G401.6 (cell line): Measurements from ENCODE around the gene CTDP1.

Source experiments
- FAIRE-seq: peaks from 2 replicates; lab custom pipeline; 2012; peaks lifted over from hg19 to GRCh38; lab: Jason Lieb, UNC

CTDP1 gene

DNA sequence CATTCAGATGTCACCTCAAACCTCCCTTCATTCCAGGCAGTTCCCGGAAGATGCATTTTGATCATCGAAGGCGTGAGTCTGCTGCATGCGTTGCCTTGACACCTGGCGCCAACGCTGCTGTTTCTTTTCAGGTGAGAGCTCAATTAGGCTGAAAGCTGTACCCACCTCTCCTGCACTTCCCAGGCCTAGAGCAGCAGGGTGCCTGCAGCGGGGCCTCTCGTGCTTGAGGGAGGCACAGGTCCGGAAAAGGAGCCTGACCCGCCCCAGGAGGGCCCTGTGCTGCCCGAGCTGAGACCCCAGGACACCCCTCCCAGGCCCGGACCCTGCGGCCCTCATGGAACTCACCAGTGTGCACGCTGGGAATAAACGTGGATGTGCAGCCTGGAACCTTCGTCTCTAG is 86.7 kb downstream of the CTDP1 start:
- no peak for FAIRE-seq

DNA sequence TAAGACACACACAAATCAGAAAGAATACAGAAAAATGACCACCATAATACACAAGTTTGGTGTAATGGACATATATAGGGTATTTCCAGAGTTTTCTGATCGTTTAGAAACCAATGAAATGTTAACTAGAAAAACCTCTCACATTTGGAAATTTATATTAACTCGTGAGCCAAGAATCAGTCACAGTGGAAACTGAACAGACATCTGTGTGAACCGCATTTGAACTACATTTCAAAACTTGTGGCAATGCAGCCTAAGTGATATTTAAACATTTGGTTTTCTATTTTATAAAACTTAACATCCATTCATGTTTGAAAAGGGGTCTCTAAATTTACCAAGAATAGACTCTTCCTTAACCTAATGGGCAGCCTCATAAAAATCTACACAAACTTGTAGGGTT is 89.1 kb downstream of the CTDP1 start:
- no peak for FAIRE-seq

DNA sequence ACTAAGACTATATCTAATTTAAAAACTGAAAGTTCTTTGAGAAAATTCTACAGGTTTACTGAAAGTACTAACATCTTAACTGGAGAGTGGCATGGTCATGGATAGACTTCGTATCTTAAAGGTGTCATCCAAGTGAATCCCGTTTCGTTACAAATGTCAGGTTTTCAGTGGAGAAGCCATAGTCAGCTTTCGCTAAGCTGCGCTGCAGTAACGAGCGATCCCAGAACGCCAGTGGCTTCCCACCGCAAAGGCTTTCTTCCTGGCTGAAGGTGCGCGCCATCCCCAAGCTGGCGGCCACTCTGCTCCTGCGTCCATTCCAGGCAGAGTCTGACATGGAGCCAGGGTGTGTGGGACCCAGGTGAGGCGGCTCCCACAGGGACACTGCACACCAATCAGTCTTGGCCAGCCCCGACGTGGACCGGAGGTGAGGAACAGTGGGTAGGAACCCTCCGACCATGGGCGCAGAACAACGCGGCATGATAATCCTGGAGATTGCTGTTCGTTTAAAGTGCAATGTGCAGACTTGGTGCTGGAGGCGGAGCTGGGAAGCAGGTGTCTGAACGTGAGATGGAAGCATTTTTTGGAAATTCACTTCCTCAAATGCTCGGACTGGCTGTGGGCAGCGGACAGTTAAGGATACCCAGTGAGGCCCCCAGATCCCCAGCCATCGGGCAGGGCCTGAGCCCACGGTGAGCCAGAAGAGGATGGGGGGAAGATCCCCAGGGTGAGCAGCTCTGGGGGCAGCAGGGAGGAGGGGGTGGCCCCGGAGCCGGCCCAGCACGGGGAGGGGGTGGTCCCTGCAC is 90.3 kb downstream of the CTDP1 start:
- no peak for FAIRE-seq

DNA sequence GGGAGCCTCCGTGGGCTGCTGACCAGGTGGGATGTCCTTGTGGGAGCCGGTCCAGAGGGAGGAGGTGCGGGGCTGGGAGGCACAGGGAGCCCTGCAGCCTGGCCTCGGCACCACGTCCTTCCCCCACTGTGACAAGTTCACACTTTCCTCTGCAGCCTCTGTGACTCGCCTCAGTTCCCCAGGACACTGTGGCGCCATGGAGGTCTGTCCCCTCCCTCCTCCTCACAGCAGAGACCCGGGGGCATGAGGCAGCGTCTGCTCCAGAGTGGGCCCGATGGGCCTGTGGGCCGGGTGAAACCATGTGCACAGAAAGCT is 90.9 kb downstream of the CTDP1 start:
- no peak for FAIRE-seq

DNA sequence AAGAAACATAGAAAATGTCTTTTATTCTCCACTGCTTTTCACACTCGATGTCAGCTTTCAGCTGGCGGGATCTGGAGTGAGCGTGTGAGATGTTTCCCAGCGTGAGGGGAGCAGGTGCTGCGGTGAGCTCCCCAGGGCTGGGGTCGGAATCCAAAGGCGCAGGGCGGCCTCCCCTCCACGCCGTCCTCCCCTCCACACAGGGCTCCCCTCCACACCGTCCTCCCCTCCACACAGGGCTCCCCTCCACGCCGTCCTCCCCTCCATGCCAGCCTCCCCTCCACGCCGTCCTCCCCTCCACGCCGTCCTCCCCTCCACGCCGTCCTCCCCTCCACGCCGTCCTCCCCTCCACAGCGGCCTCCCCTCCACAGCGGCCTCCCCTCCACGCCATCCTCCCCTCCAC is 91.2 kb downstream of the CTDP1 start:
- FAIRE-seq = no peak

DNA sequence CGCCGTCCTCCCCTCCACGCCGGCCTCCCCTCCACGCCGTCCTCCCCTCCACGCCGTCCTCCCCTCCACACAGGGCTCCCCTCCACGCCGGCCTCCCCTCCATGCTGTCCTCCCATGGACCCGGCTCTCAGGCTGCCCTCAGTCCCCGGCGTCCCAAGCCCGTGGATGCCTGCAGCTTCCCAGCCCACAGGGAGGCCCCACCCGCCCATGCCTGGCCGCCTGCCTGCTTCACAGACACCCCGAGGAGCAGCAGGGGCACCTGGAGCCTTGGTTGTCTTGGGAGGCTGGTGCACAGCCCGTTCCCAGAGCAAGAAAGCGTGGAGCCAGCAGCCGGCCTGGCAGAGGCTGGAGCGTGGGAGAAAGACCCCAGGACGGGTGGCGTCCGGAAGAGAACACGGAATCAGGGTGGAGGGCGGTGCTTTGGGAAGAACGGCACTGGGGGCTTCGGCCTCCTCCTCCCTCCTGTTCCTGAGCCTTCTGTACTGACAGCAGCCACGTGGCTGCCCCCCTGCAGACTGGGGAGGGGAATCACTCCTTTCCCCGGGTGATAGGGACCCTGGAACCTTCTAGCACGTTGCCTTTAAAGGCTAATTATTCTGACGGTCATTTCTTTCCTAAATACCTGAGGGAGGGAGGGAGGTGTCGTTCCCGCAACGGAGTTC is 92.0 kb downstream of the CTDP1 start:
- FAIRE-seq = no peak

DNA sequence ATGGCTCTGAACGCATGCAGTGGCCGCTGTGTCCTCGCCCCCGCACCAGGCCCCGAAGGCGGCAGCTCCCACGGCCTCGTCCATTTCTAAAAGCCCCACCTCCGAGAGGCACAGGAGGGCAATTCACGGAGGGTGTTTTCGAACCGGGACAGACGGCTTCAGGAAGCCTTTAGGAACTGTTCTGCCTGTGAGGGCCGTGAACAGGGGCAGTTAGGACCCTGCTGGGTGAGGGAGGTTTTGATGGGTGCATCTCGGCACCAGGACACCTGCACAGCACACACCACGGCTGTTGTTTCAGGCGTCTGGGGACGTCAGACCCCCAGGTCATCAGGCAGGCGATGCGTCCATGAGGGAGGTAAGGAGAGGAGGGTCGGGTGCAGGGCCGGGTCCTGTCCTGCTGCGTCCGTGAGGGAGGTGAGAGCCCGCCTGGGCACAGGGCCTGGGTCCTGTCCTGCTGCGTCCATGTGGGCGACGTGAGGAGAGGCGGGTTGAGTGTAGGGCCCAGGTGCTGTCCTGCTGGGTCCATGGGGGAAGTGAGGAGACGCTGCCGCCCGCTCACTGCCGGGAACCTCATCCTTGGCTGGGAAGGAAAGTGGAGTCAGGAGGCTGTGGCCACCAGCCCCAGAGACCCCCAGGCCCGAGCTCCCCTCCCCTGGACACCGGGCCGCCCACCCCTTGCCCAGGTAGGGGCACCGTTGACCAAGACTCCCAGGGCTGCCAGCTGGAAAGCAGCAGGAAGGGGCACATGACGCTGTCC is 92.7 kb downstream of the CTDP1 start:
- FAIRE-seq = no peak

DNA sequence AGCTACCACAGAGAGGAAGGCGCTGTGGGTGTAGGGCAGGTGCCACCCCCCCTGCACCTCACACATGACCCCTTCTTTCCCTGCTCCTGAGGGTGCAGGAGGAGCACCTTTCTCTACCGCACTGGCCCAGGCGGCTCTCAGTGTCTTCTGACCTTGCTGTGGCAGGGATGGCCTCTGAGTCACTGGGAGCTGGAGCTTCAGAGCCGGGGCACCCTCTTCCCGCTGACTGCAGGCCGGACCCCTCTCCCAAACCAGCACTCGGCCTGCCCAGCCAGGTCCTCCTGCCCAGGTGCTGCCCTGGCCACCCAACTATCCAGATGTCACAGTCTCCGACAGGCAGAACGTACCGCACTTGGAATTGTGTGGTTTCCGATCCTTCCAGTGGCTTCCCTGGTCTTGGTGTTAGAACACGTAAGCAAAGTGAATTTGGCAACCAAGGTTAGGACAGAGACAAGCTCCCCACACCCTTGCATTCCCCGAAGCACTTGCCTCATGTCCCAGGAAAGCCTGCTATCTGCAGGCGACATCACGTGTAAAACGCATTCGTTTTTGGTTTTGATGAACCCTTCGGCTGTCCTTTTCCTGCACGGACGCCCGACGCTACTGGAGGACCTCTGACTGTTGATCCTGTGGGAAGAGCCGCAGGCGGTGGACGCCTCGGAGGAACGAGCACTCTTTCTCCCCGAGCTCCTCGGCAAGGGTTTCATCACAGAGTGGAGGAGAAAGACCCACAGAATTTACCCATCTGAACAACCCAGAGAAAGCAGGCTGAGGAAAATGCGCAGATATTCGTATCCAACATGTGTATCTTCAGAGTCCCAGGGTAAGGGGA is 93.5 kb downstream of the CTDP1 start:
- FAIRE-seq = no peak

DNA sequence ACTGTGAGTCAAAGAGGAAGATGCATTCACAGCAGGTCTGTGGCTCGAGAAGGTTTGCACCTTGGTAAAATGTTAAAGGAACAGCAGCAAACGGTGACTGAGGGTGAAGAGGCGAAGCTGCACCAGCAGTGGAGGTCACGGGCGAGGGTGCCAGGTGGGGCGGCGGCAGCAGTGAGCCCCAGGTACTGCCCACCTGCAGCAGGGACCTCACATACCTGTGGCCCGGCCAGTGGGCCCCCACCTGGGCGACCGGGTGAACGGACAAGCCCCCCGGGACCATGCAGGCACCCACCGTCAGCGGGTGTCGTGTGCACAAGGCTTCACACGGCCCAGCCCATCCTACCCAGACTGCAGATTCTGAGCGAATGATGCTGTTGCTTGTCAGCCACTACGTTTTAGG is 94.5 kb downstream of the CTDP1 start:
- no peak for FAIRE-seq

DNA sequence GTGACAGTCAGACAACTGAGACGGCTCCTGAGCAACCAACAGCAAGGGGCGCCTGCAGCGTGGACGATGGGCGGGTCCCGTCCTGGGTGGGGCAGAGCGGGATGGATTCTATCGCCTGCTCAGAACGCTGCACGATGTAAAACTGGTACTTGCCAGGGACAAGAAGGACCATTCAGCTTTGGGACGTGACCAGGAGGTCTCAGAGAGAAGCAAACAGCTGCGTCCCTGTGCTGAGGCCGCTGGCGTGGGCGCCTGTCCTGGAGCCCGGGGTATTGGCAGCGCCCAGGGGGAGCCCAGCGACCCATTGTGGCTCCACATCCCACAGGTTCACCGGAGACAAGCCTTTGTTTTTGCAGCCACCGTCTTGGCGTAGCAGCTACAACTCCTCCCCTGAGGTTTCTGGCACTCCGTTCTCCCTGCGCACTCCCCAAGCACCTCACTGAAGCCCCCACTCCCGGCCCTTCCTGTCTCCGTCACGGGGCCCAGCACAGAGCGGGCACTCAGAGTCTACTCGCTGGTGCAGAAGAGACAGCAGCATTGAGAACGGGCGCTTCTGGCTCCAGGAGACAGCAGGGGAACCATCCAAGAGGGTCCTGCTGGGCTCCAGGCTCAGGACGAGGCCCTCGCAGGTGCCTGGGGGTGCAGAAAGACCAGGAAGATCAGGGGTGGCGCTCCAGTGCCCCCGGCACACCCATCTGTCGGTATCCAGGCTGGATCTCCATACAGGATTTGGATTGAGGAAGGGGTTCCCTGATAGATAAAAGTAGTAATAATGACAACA is 96.0 kb downstream of the CTDP1 start:
- FAIRE-seq = no peak

DNA sequence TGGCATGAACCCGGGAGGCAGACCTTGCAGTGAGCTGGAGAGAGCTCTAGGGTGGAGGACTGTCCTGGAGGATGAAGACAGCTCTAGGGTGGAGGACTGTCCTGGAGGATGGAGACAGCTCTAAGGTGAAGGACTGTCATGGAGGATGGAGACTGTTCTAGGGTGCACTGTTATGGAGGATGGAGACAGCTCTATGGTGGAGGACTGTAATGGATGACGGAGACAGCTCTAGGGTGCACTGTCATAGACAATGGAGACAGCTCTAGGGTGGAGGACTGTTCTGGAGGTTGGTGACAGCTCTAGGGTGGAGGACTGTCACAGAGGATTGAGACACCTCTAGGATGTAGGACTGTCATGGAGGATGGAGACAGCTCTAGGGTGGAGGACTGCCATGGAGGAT is 97.1 kb downstream of the CTDP1 start:
- FAIRE-seq = no peak

DNA sequence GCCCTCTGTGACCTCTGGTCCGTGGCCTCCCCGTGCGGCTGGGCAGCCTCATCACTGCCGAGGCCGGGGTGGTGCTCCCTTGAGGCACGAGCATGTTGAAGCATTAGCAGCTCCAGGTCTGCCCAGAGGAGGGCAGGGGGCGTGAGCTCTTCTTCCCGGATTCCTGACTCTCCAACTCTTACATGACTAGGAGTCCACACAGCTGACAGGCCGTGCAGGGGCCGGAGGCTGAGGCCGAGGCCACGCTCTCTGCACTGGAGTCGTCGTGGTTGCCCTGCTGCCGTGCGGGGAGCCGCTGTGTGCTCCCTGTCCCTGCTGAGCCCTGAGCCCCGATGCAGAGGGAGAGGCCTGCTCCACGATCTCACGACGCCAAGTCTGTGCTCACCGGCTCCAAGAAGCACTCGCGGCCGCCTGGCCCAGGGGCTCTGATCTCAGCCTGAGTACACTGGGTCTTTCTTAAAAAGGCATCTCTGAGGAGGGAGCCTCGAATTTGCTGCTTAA is 98.7 kb downstream of the CTDP1 start:
- FAIRE-seq = no peak

DNA sequence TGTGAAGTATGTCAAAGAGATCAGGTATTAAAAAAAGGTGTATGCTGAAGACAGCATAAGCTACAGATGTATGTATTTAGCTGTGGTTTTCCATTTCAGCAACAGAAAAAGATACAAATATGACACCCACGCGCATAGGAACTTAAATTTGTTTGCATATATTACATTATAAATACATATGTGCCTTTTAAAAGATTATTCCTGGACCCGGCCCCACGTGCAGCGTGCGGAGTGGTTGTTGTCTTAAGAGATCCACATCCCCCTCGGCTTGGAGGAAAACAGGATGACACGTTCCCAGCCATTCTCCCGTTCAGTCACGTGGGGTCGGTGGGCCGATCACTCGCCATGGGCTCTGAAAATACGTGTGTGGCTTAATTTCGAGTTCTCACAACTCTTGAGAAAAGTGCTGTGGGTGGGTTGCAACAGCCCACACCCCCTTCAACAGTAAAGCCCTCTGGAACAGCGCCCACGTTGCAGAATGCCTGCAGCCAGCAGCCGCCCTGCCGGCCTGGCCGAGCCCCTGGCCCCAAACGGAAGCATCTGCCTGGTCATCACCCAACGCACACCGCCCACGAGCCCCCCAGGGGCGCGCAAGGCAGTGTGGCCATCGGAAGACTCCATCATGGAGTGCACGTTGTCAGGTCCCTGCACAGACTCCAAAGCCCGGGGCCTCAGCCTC is 99.6 kb downstream of the CTDP1 start:
- no peak for FAIRE-seq

DNA sequence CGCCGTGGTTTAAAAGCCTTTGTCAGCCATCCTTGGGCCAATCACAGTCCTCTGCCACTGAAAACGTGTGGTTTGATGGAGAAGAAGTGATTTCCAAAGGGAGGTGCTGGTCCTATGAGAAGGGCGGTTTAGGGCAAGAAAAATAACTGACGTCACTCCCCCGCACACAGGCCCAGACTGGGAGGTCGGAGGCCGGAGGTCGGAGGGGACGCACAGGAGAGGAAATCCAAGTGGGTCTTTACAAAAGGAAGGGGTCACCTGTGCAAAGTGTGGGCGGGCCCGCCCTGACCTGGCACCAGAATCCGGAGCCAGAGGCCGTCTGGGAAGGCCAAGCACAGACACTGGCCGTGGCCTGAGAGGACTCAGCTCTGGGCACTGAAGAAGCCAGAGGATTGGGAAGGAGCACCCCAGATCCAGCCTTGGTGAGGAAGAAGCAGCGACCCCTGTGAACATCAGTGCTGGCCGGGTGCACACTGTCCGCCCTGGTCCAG is 100.1 kb downstream of the CTDP1 start:
- no peak for FAIRE-seq

DNA sequence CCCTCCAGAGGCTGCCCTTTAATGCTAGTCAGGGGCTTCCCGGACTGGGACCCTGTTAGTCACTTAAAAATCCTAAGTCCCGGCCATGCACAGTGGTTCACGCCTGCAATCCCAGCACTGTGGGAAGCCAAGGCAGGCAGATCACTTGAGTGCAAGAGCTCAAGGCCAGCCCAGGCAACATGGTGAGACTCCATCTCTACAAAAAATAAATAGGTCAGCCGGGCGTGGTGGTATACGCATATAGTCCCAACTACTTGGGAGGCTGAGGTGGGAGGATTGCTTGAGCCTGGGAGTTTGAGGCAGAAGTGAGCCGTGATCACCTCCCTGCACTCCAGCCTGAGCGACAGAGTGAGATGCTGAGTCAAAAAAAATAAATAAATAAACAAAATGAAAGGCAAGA is 100.9 kb downstream of the CTDP1 start:
- FAIRE-seq = no peak

DNA sequence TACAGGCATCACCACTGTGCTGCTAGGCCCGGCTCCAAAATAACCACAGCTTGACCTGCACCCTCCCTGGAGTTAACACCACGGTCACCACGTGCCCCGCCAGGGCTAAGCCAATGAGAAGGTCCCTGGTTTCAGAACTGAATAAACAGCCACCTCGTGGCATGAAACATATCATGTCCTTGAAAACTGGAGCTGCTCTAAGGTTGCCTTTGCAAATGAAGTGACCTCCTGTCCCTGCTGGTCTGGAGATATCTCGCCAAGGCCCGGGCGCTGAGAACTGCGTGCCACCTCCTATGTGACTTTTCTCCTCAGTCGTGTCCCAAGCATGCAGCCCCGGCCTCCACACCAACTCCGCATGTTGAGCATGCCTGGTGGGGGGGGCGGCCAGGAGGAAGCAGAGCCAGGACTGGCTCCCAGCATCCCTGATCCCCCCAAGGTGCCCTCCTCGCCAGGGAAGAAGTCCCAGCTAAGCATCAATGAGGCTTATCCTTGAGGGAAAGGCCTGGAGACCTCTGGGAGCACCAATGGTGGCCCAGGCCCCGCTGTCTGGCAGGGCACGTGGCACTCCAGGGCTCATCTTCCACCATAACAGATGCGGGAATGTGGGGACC is 101.8 kb downstream of the CTDP1 start:
- no peak for FAIRE-seq

DNA sequence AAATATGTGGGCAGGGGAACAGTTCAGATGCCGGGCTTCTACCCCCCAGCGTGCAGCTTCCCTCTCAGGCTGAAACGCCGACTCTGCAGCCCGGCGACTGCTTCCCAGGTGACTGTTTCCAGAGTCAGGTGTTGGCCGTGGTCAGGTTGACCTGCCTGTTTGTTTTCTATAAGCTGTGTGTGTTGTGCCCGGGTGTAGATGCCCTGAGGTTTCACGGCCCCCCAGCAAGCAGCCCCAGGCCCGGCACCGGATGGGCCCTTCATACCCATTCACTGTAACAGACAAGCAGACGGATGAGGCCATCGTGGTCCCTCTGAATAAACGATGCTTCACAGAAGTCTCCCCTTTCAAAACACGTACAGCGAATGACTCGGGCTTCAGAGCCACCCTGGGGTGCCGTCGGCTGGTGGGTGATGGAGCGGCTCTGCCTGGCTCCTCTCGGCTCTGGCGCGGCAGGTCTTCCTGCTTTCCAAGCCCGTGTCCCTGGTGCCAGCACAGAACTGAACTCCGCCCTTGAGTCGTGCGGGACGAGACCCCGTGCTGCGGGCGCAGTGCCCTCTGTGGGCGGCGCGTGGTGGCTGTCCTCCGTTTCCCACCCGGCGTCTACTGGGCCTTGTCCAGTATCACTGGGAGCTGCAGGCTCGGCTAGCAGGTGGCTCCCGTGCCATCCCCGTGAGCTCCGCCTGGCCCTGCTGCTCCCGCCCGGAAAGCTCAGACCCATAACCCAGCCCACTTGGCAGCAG is 103.1 kb downstream of the CTDP1 start:
- FAIRE-seq = no peak

DNA sequence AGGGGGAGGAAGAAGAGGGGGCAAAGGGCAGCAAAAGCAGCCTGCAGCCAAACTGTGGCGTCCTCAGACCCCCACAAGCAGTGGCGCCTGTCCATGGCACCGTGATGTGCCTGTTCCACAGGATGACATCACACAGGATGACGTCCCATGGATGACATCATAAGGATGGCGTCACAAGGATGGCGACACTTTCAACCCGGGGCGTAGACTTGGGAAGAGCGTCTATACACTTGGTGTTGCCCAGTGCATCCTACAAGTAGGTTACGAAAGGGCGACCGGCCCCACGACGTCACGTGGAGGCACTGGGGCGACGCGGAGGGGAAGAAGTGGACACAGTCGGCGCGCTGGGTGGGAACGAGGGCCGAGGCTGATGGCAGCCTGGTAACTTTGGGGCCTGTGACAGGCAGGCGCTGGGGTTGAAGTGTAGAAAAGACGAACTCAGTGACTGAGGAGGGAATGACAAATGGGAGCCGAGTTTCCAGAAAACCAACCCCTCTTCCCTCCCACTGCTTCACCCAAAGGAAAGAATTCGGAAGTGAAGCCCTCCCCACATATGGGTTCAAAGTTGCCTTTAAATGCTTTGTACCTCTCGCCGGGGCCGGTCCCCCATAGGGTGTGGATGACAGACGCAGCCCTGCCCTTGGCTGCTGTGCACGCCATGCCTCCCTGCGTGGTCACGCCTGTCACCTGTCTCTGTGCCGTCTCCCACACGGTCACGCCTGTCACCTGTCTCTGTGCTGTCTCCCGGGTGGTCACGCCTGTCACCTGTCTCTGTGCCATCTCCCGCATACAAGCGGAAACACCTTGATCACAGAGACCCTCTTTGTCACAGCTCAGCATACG is 104.7 kb downstream of the CTDP1 start:
- FAIRE-seq = no peak
